Loucy (cell line): ENCODE measurements around the gene CPOX.

ENCODE experiments used
- H2AFZ ChIP-seq: fragments of 200-600 bp; sonication (generic); 2 replicates; pipeline ENCODE4 v1.6.0; 2016; ENCODE audit warnings: antibody characterized with exemption, mild to moderate bottlenecking, low read length, moderate library complexity
- H3F3A ChIP-seq: fragments of 200-600 bp; 2 replicates; pipeline ENCODE4 v1.6.0; 2016; ENCODE audit warnings: antibody characterized with exemption, low read depth, mild to moderate bottlenecking
- H3K27me3 ChIP-seq: fragments of 200-600 bp; sonication (generic); 2 replicates; pipeline ENCODE4 v1.6.1; 2014; ENCODE audit warnings: low read length, mild to moderate bottlenecking; ENCODE audit not compliant: insufficient read depth, poor library complexity, severe bottlenecking
- H3K36me3 ChIP-seq: fragments of 200-600 bp; sonication (generic); 2 replicates; pipeline ENCODE4 v1.6.1; 2016; ENCODE audit warnings: low read length; ENCODE audit not compliant: insufficient read depth
- H3K4me1 ChIP-seq: fragments of 200-600 bp; sonication (generic); 2 replicates; pipeline ENCODE4 v1.5.1; 2014; ENCODE audit warnings: low read length, mild to moderate bottlenecking; ENCODE audit not compliant: insufficient read depth, poor library complexity, severe bottlenecking
- H3K4me2 ChIP-seq: fragments of 200-600 bp; sonication (generic); 2 replicates; pipeline ENCODE4 v1.6.0; 2014; ENCODE audit warnings: antibody characterized with exemption, low read length, low read depth, mild to moderate bottlenecking; ENCODE audit not compliant: poor library complexity, severe bottlenecking
- H3K4me3 ChIP-seq: fragments of 200-600 bp; sonication (generic); 2 replicates; pipeline ENCODE4 v1.5.1; 2014; ENCODE audit warnings: low read length, mild to moderate bottlenecking, mixed read lengths; ENCODE audit not compliant: poor library complexity, severe bottlenecking
- H3K79me2 ChIP-seq: fragments of 200-600 bp; sonication (generic); 2 replicates; pipeline ENCODE4 v1.6.1; 2014; ENCODE audit warnings: low read length; ENCODE audit not compliant: insufficient read depth
- H3K9ac ChIP-seq: fragments of 200-600 bp; sonication (generic); 2 replicates; pipeline ENCODE4 v1.6.0; 2014; ENCODE audit warnings: mild to moderate bottlenecking, low read depth, low read length, moderate library complexity; ENCODE audit not compliant: poor library complexity, severe bottlenecking
- H3K9me2 ChIP-seq: fragments of 200-600 bp; sonication (generic); replicated peaks from 2 replicates; pipeline ENCODE4 v1.6.1; 2016; ENCODE audit warnings: low read depth, low read length, mixed read lengths
- H3K9me3 ChIP-seq: fragments of 200-600 bp; sonication (generic); 2 replicates; pipeline ENCODE4 v1.6.1; 2014; ENCODE audit warnings: mild to moderate bottlenecking, antibody characterized with exemption, low read length, low read depth; ENCODE audit not compliant: insufficient read depth
- H4K20me1 ChIP-seq: fragments of 200-600 bp; sonication (generic); 2 replicates; pipeline ENCODE4 v1.6.0; 2014; ENCODE audit warnings: antibody characterized with exemption, low read length, mild to moderate bottlenecking; ENCODE audit not compliant: insufficient read depth, poor library complexity, severe bottlenecking
- EZH2phosphoT487 ChIP-seq: fragments of 200-600 bp; IDR thresholded peaks from 2 replicates; pipeline ENCODE4 v1.6.1; 2018; ENCODE audit warnings: antibody characterized with exemption, mild to moderate bottlenecking, moderate library complexity, borderline replicate concordance
- TF ChIP-seq, protein P1 (sequence below): fragments of 200-600 bp; sonication (generic); conservative IDR thresholded peaks from 2 replicates; pipeline ENCODE4 v1.5.1; 2014; ENCODE audit warnings: mild to moderate bottlenecking, antibody characterized with exemption, low read length

CPOX gene

DNA sequence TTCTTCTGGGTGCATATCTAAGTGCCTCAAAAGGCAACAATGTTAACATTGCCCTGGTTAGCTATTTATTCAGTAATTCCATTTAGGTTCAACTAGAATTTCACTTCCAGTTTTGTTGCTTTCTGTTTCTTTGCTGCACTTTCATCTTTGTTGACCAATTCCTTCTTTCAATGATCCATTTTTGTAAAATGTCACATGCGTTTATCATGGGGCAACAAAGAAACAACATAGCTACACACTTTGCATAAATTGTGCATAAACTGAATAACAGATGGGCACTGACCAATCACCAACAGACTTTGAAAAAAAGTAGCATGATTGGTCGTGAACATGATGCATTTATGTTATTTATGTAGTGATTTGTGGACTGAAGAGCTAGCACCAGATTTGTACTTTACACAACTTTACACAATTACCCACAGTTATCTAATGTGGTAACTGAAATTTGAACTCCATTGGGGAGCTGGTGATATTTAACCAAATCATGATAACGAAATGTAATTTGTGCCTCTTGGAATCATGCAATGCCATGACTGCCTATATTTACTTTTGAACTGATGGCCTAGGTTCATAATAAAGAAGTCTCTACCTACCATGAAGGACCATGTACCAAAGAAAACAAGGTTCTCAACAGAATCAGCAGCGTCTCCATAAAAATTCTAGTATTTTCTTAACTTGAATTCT, 7.1 kb upstream of the CPOX start:
- Histone ChIP-seq H3K27me3 (no peaks in the 10 kb centered on the region), H3K4me1 (no peaks in the 10 kb centered on the region), H3F3A (no peaks in the 10 kb centered on the region), H2AFZ (no peak overlapping the region), H3K4me3 (no peak overlapping the region), H3K4me2 (no peak overlapping the region), H3K9ac (no peak overlapping the region), H3K9me2 (no peaks in the 10 kb centered on the region), H4K20me1 (no peaks in the 10 kb centered on the region), H3K9me3 (no peaks in the 10 kb centered on the region), H3K79me2 (no peaks in the 10 kb centered on the region), H3K36me3 (no peaks in the 10 kb centered on the region)
- TF ChIP-seq, protein P1, sequence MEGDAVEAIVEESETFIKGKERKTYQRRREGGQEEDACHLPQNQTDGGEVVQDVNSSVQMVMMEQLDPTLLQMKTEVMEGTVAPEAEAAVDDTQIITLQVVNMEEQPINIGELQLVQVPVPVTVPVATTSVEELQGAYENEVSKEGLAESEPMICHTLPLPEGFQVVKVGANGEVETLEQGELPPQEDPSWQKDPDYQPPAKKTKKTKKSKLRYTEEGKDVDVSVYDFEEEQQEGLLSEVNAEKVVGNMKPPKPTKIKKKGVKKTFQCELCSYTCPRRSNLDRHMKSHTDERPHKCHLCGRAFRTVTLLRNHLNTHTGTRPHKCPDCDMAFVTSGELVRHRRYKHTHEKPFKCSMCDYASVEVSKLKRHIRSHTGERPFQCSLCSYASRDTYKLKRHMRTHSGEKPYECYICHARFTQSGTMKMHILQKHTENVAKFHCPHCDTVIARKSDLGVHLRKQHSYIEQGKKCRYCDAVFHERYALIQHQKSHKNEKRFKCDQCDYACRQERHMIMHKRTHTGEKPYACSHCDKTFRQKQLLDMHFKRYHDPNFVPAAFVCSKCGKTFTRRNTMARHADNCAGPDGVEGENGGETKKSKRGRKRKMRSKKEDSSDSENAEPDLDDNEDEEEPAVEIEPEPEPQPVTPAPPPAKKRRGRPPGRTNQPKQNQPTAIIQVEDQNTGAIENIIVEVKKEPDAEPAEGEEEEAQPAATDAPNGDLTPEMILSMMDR: no peak
- TF ChIP-seq EZH2phosphoT487: no peak

DNA sequence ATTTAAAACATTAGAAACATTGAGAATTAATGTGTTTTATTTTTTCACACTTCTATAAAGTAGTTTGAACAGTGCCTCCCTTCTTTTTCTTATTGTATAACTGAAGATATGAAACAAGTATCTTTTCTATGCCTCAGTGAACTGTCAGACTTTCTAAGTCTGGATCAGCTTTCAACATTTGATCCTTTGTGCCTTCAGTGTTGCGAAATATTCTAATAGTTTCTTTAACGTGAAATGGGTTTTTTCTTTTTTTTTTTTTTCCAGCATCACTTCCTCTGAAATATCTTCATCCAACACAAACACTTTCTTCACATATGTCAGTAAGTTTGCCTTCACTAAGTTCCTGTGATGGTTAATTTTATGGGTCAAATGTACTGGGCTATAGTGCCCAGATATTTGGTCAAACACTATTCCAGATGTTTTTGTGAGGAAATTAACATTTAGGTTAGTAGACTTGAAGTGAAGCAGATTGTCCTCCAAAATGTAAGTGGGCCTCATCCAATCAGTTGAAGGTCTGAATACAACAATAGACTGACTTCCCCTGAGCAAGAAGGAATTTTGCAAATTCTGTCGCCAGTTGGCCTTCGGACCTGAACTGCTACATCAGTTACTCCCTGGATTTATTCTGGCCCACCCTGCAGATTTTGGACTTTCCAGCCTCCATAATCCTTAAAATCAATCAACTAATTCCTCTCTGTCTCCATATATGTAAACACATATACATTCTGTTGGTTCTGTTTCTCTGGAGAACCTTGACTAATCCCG, 6.4 kb upstream of the CPOX start:
- Histone ChIP-seq H3K79me2 (no peaks in the 10 kb centered on the region), H3K27me3 (no peaks in the 10 kb centered on the region), H2AFZ (no peak overlapping the region), H4K20me1 (no peaks in the 10 kb centered on the region), H3K9ac (no peak overlapping the region), H3F3A (no peaks in the 10 kb centered on the region), H3K4me1 (no peaks in the 10 kb centered on the region), H3K4me2 (no peak overlapping the region), H3K9me2 (no peaks in the 10 kb centered on the region), H3K36me3 (no peaks in the 10 kb centered on the region), H3K4me3 (no peak overlapping the region), H3K9me3 (no peaks in the 10 kb centered on the region)
- no peak for TF ChIP-seq EZH2phosphoT487
- TF ChIP-seq, protein P1: no peak

DNA sequence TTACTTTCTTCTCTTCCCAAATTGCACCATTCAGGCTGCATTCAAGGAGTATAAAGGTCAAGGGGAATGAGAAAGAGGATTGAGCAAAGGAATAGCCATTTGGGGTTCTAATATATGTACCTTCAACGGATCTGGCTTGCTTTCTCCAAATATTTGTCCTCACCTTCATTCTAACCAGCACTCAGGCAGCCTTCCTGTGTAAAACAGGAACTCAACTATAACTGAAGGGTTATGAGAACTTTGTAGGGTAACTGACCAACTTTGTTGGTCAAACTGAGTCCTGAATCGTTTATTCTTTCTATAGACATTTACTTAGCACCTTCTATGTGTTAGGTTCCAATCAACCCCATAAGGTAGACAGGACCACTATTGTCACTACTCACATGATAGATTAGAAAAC, 5.1 kb upstream of the CPOX start:
- no peak overlapping the region for H3K4me3 ChIP-seq
- no peak overlapping the region for H3K4me2 ChIP-seq
- peak overlapping the region; percentile 80; the same call in 1 of the 2 replicates for H2AFZ ChIP-seq
- no peaks in the 10 kb centered on the region for H3K9me3 ChIP-seq
- no peaks in the 10 kb centered on the region for H3K36me3 ChIP-seq
- no peaks in the 10 kb centered on the region for H3K27me3 ChIP-seq
- H3K4me1 ChIP-seq: no peaks in the 10 kb centered on the region
- TF ChIP-seq, protein P1: no peak
- TF ChIP-seq EZH2phosphoT487: no peak
- no peak overlapping the region for H3K9ac ChIP-seq
- H3K79me2 ChIP-seq: no peaks in the 10 kb centered on the region
- no peaks in the 10 kb centered on the region for H3F3A ChIP-seq
- H3K9me2 ChIP-seq: no peaks in the 10 kb centered on the region
- H4K20me1 ChIP-seq: no peaks in the 10 kb centered on the region
